ENCODE measurements around the gene GPR12.
"Not testable (repeated sequence)": the region's sequence is repeated elsewhere in the genome, so short reads cannot be mapped to it uniquely, and the experiment has no call there.

Gene GPR12

GRCh38 chr13:26749285-26749684 is 11.3 kb downstream of the GPR12 start:
- no peak for DNase-seq

- DNase-seq = no peak
Measured at GRCh38 chr13:26747706-26748105, 12.9 kb downstream of the GPR12 start.

GRCh38 chr13:26743971-26744370 is 16.6 kb downstream of the GPR12 start:
- DNase-seq = no peak

- DNase-seq = no peak
Measured at GRCh38 chr13:26742691-26743358, 17.8 kb downstream of the GPR12 start.

- no peak for DNase-seq
Measured at GRCh38 chr13:26735677-26736076, 24.9 kb downstream of the GPR12 start.

- no peak for DNase-seq
Measured at GRCh38 chr13:26727633-26728032, 33.0 kb downstream of the GPR12 start.

GRCh38 chr13:26727122-26727521 is 33.5 kb downstream of the GPR12 start:
- no peak for DNase-seq

- no peak for DNase-seq
Measured at GRCh38 chr13:26726684-26727083, 33.9 kb downstream of the GPR12 start.

- not testable (repeated sequence) for DNase-seq
Measured at GRCh38 chr13:26723620-26724019, 37.0 kb downstream of the GPR12 start.

GRCh38 chr13:26722321-26722720 is 38.3 kb downstream of the GPR12 start:
- peak in 1 of 51 donors; percentile 25 for DNase-seq

GRCh38 chr13:26721251-26722121 is 39.1 kb downstream of the GPR12 start:
- peak in 18 of 51 donors; percentile 3 to 37 (median 18) for DNase-seq

GRCh38 chr13:26719356-26719945 is 41.1 kb downstream of the GPR12 start:
- DNase-seq = no peak

- no peak for DNase-seq
Measured at GRCh38 chr13:26718872-26719271, 41.7 kb downstream of the GPR12 start.

GRCh38 chr13:26718146-26718545 is 42.4 kb downstream of the GPR12 start:
- DNase-seq = no peak

GRCh38 chr13:26716984-26717383 is 43.6 kb downstream of the GPR12 start:
- no peak for DNase-seq

- no peak for DNase-seq
Measured at GRCh38 chr13:26713341-26713740, 47.2 kb downstream of the GPR12 start.

- DNase-seq = no peak
Measured at GRCh38 chr13:26711211-26711610, 49.4 kb downstream of the GPR12 start.

- DNase-seq = no peak
Measured at GRCh38 chr13:26710166-26710565, 50.4 kb downstream of the GPR12 start.

GRCh38 chr13:26709461-26709860 is 51.1 kb downstream of the GPR12 start:
- DNase-seq = no peak

GRCh38 chr13:26708007-26708297 is 52.6 kb downstream of the GPR12 start:
- no peak for DNase-seq

- DNase-seq = peak in 26 of 51 donors; percentile 7 to 61 (median 34)
Measured at GRCh38 chr13:26707122-26708006, 53.2 kb downstream of the GPR12 start.

- DNase-seq = no peak
Measured at GRCh38 chr13:26706381-26706780, 54.2 kb downstream of the GPR12 start.
